ENCODE measurements around the gene IER5. TPM values are rescaled to one million over a fixed set of nuclear protein-coding genes. Genes with fewer than 3 reads are reported as not detected.
A peak's percentile ranks its signal among the peaks of the same experiment; 100 is the strongest.

Gene IER5
- total and polyA plus RNA-seq, 5 donors from 2014 or later = 6.5 to 81.8 (median 8.7) TPM

- H3K27me3 Mint-ChIP-seq = peaks cover 8% of the 10 kb centered on the region
- Histone ChIP-seq H3K27me3 (ENCODE audit: control insufficient read depth, insufficient read depth, low read length) (no peaks in the 10 kb centered on the region), H3K4me1 (ENCODE audit: control insufficient read depth, insufficient read depth, low read length, poor library complexity, severe bottlenecking) (peaks cover 37% of the 10 kb centered on the region), H3K9me3 (ENCODE audit: control insufficient read depth in 2 of 2, low read length in 2 of 2) (no peaks in the 10 kb centered on the region), H3K36me3 (ENCODE audit: control insufficient read depth, insufficient read depth, low read length) (no peaks in the 10 kb centered on the region), H3K27ac (ENCODE audit: insufficient read depth, low read length, poor library complexity, severe bottlenecking) (no peak overlapping the region), H3K4me3 (ENCODE audit: low read depth, low read length) (no peak overlapping the region)
- DNase-seq (no peak), ATAC-seq (ENCODE audit: low read depth in 2 of 2) (no peak)
- H3K9me3 Mint-ChIP-seq = peaks cover 0 to 2% (median 0%) of the 10 kb centered on the region in 7 donors
- H3K4me1 Mint-ChIP-seq = peaks cover 20 to 46% (median 35%) of the 10 kb centered on the region in 4 donors
- peak overlapping the region in 3 of 4 donors; percentile 99 to 100 (median 99) for H3K4me3 Mint-ChIP-seq
- H3K36me3 Mint-ChIP-seq = peaks cover under 1% of the 10 kb centered on the region
- H3K27ac Mint-ChIP-seq = peak overlapping the region in 1 of 3 donors; percentile 15
These were observed 1.0 kb upstream of the IER5 start for GRCh38 chr1:181087400-181087901.

DNA sequence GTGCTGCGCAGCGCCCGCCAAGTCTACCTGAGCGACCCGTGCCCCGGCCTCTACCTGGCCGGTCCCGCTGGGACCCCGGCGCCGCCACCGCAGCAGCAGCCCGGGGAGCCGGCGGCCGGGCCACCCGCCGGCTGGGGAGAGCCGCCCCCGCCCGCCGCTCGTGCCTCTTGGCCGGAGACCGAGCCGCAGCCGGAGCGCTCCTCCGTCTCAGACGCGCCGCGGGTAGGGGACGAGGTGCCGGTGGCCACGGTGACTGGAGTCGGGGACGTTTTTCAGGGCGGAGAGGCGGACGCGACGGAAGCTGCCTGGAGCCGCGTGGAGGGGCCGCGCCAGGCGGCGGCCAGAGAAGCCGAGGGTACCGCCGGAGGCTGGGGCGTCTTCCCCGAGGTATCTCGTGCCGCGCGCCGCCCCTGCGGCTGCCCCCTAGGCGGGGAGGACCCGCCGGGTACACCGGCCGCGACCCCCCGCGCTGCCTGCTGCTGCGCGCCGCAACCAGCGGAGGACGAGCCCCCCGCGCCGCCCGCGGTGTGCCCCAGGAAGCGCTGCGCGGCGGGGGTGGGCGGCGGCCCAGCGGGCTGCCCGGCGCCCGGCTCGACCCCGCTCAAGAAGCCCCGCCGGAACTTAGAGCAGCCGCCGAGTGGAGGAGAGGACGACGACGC is 646 bp downstream of the IER5 start:
- Mint-ChIP-seq H3K27ac (peak overlapping the region in 2 of 3 donors; percentile 97 to 98), H3K36me3 (peaks cover 4% of the 10 kb centered on the region), H3K4me3 (peak overlapping the region; percentile 99 to 100 (median 99)), H3K9me3 (peaks cover 0 to 2% (median 0%) of the 10 kb centered on the region in 7 donors), H3K27me3 (peaks cover 5% of the 10 kb centered on the region), H3K4me1 (peaks cover 28 to 53% (median 42%) of the 10 kb centered on the region in 4 donors)
- peaks cover 39% of the 10 kb centered on the region for H3K4me1 ChIP-seq (ENCODE audit: control insufficient read depth, insufficient read depth, low read length, poor library complexity, severe bottlenecking)
- H3K9me3 ChIP-seq (ENCODE audit: control insufficient read depth in 2 of 2, low read length in 2 of 2) = no peaks in the 10 kb centered on the region
- DNase-seq (peak in 1 of 3 donors; percentile 49), ATAC-seq (ENCODE audit: low read depth in 2 of 2) (peak in 1 of 2 donors; percentile 2)
- peak overlapping the region; percentile 97 for H3K27ac ChIP-seq (ENCODE audit: insufficient read depth, low read length, poor library complexity, severe bottlenecking)
- peak overlapping the region; percentile 96 for H3K4me3 ChIP-seq (ENCODE audit: low read depth, low read length)
- no peaks in the 10 kb centered on the region for H3K27me3 ChIP-seq (ENCODE audit: control insufficient read depth, insufficient read depth, low read length)
- no peaks in the 10 kb centered on the region for H3K36me3 ChIP-seq (ENCODE audit: control insufficient read depth, insufficient read depth, low read length)

- Histone ChIP-seq H3K4me1 (ENCODE audit: control insufficient read depth, insufficient read depth, low read length, poor library complexity, severe bottlenecking) (peaks cover 36% of the 10 kb centered on the region), H3K9me3 (ENCODE audit: control insufficient read depth in 2 of 2, low read length in 2 of 2) (no peaks in the 10 kb centered on the region), H3K36me3 (ENCODE audit: control insufficient read depth, insufficient read depth, low read length) (peaks cover 1% of the 10 kb centered on the region), H3K4me3 (ENCODE audit: low read depth, low read length) (peak overlapping the region; percentile 96), H3K27ac (ENCODE audit: insufficient read depth, low read length, poor library complexity, severe bottlenecking) (peak overlapping the region; percentile 97), H3K27me3 (ENCODE audit: control insufficient read depth, insufficient read depth, low read length) (no peaks in the 10 kb centered on the region)
- Mint-ChIP-seq H3K4me3 (peak overlapping the region; percentile 91 to 100 (median 97)), H3K4me1 (peaks cover 28 to 45% (median 39%) of the 10 kb centered on the region in 4 donors), H3K9me3 (peaks cover 0 to 2% (median 0%) of the 10 kb centered on the region in 7 donors), H3K27me3 (no peaks in the 10 kb centered on the region), H3K36me3 (peaks cover 9% of the 10 kb centered on the region), H3K27ac (peak overlapping the region; percentile 89 to 96 (median 96))
- DNase-seq = peak; percentile 71 to 79 (median 75)
- ATAC-seq (ENCODE audit: low read depth in 2 of 2) = peak; percentile 32 to 33
These were observed 1.4 kb downstream of the IER5 start for GRCh38 chr1:181089676-181090544.

DNA sequence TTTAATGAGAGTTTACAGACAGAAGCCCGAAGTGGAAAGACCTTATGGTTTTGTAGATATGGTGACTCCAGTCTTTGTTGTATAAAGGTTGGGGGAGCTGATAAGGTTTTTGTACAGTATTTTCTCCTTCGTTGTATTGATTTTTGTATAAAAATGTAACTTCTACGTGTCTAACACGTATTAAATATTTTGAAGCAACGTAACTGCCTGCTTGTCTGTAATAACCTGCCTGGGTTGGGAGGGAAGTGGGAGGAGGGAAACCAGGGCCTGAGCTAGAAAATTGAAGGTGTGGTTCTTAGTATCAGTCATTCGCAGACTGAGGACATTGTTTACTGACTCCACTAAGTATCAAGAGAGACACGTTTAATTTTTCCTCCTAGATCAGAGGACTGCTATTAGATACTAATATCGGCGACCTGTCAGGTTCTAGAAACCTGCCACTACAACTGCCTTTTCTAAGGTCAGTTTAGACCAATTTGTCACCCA is 2.2 kb downstream of the IER5 start:
- Histone ChIP-seq H3K4me1 (ENCODE audit: control insufficient read depth, insufficient read depth, low read length, poor library complexity, severe bottlenecking) (peaks cover 36% of the 10 kb centered on the region), H3K27ac (ENCODE audit: insufficient read depth, low read length, poor library complexity, severe bottlenecking) (peak overlapping the region; percentile 97), H3K4me3 (ENCODE audit: low read depth, low read length) (peak overlapping the region; percentile 96), H3K9me3 (ENCODE audit: control insufficient read depth in 2 of 2, low read length in 2 of 2) (no peaks in the 10 kb centered on the region), H3K27me3 (ENCODE audit: control insufficient read depth, insufficient read depth, low read length) (no peaks in the 10 kb centered on the region), H3K36me3 (ENCODE audit: control insufficient read depth, insufficient read depth, low read length) (peaks cover 3% of the 10 kb centered on the region)
- DNase-seq (peak; percentile 16 to 82 (median 50)), ATAC-seq (ENCODE audit: low read depth in 2 of 2) (no peak)
- no peaks in the 10 kb centered on the region for H3K27me3 Mint-ChIP-seq
- H3K9me3 Mint-ChIP-seq = peaks cover 0 to 2% (median 0%) of the 10 kb centered on the region in 7 donors
- peaks cover 28 to 45% (median 37%) of the 10 kb centered on the region in 4 donors for H3K4me1 Mint-ChIP-seq
- peaks cover 9% of the 10 kb centered on the region for H3K36me3 Mint-ChIP-seq
- peak overlapping the region; percentile 89 to 96 (median 96) for H3K27ac Mint-ChIP-seq
- H3K4me3 Mint-ChIP-seq = peak overlapping the region; percentile 91 to 100 (median 97)

GRCh38 chr1:181091309-181092040 is 3.0 kb downstream of the IER5 start:
- peak overlapping the region; percentile 96 for H3K4me3 ChIP-seq (ENCODE audit: low read depth, low read length)
- Mint-ChIP-seq H3K4me1 (peaks cover 28 to 45% (median 37%) of the 10 kb centered on the region in 4 donors), H3K36me3 (peaks cover 9% of the 10 kb centered on the region), H3K9me3 (peaks cover 0 to 2% (median 0%) of the 10 kb centered on the region in 7 donors), H3K27ac (peak overlapping the region; percentile 89 to 96 (median 96)), H3K4me3 (peak overlapping the region; percentile 91 to 100 (median 97)), H3K27me3 (no peaks in the 10 kb centered on the region)
- peaks cover 3% of the 10 kb centered on the region for H3K36me3 ChIP-seq (ENCODE audit: control insufficient read depth, insufficient read depth, low read length)
- H3K27me3 ChIP-seq (ENCODE audit: control insufficient read depth, insufficient read depth, low read length) = no peaks in the 10 kb centered on the region
- peak overlapping the region; percentile 97 for H3K27ac ChIP-seq (ENCODE audit: insufficient read depth, low read length, poor library complexity, severe bottlenecking)
- ATAC-seq (ENCODE audit: low read depth in 2 of 2) (no peak), DNase-seq (no peak)
- H3K4me1 ChIP-seq (ENCODE audit: control insufficient read depth, insufficient read depth, low read length, poor library complexity, severe bottlenecking) = peaks cover 36% of the 10 kb centered on the region
- no peaks in the 10 kb centered on the region for H3K9me3 ChIP-seq (ENCODE audit: control insufficient read depth in 2 of 2, low read length in 2 of 2)

GRCh38 chr1:181092056-181092455 is 3.6 kb downstream of the IER5 start:
- Mint-ChIP-seq H3K36me3 (peaks cover 9% of the 10 kb centered on the region), H3K27ac (peak overlapping the region; percentile 3 to 96 (median 16)), H3K4me1 (peaks cover 28 to 45% (median 37%) of the 10 kb centered on the region in 4 donors), H3K27me3 (no peaks in the 10 kb centered on the region), H3K4me3 (peak overlapping the region; percentile 17 to 100 (median 84)), H3K9me3 (peaks cover 0 to 2% (median 0%) of the 10 kb centered on the region in 7 donors)
- DNase-seq (no peak), ATAC-seq (ENCODE audit: low read depth in 2 of 2) (no peak)
- Histone ChIP-seq H3K9me3 (ENCODE audit: control insufficient read depth in 2 of 2, low read length in 2 of 2) (no peaks in the 10 kb centered on the region), H3K4me3 (ENCODE audit: low read depth, low read length) (peak overlapping the region; percentile 96), H3K27me3 (ENCODE audit: control insufficient read depth, insufficient read depth, low read length) (no peaks in the 10 kb centered on the region), H3K4me1 (ENCODE audit: control insufficient read depth, insufficient read depth, low read length, poor library complexity, severe bottlenecking) (peaks cover 36% of the 10 kb centered on the region), H3K27ac (ENCODE audit: insufficient read depth, low read length, poor library complexity, severe bottlenecking) (peak overlapping the region; percentile 97), H3K36me3 (ENCODE audit: control insufficient read depth, insufficient read depth, low read length) (peaks cover 3% of the 10 kb centered on the region)
